ENCODE measurements around the gene MAP2K6.

GRCh38 chr17:69565447-69565846 is 150.9 kb downstream of the MAP2K6 start:
- TF ChIP-seq CTCF (IDR thresholded peaks at IDR 0.05): no peak
- TF ChIP-seq EZH2phosphoT487 (IDR thresholded peaks at IDR 0.05): no peak
- no peak for TF ChIP-seq EZH2 (IDR thresholded peaks at IDR 0.05)
